ENCODE results near the gene BTBD9. TPM values are rescaled to one million over a fixed set of nuclear protein-coding genes. Genes with fewer than 3 reads are reported as not detected.

The BTBD9 gene
- total RNA-seq, 1 experiment from 2014 or later, result 4.3 TPM

GRCh38 chr6:38503960-38504682, 135.6 kb downstream of the BTBD9 start:
- intact Hi-C loops (cut with micrococcal nuclease), result no loop called here
- TF ChIP-seq EZH2phosphoT487 (IDR thresholded peaks at IDR 0.05; ENCODE audit: borderline replicate concordance, low read length), result no peak
- TF ChIP-seq EZH2 (IDR thresholded peaks at IDR 0.05; ENCODE audit: low read length, unreplicated experiment), result no peak
- TF ChIP-seq, protein P1, sequence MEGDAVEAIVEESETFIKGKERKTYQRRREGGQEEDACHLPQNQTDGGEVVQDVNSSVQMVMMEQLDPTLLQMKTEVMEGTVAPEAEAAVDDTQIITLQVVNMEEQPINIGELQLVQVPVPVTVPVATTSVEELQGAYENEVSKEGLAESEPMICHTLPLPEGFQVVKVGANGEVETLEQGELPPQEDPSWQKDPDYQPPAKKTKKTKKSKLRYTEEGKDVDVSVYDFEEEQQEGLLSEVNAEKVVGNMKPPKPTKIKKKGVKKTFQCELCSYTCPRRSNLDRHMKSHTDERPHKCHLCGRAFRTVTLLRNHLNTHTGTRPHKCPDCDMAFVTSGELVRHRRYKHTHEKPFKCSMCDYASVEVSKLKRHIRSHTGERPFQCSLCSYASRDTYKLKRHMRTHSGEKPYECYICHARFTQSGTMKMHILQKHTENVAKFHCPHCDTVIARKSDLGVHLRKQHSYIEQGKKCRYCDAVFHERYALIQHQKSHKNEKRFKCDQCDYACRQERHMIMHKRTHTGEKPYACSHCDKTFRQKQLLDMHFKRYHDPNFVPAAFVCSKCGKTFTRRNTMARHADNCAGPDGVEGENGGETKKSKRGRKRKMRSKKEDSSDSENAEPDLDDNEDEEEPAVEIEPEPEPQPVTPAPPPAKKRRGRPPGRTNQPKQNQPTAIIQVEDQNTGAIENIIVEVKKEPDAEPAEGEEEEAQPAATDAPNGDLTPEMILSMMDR (conservative IDR thresholded peaks at IDR 0.05; ENCODE audit: low read depth, low read length), result no peak
- no peak for DNase-seq
- peaks cover under 1% of the 10 kb centered on the region for H3F3A ChIP-seq (ENCODE audit: low read length, unreplicated experiment)
- H3K27ac ChIP-seq (ENCODE audit: low read length), result no peak overlapping the region
- no peak overlapping the region for H2AFZ ChIP-seq (ENCODE audit: low read length)
- no peaks in the 10 kb centered on the region for H3K27me3 ChIP-seq (ENCODE audit: low read length)
- no peak overlapping the region for H3K4me2 ChIP-seq (ENCODE audit: low read length)
- ChIA-PET CTCF (no interaction called here), POLR2A (ENCODE audit: unreplicated experiment) (no interaction called here)
- no peaks in the 10 kb centered on the region for H3K9me3 ChIP-seq (ENCODE audit: low read length)
- H3K9me2 ChIP-seq (replicated peaks; ENCODE audit: low read length), result no peaks in the 10 kb centered on the region
- no peak for ATAC-seq
- H4K20me1 ChIP-seq (ENCODE audit: low read length), result no peaks in the 10 kb centered on the region
- no peak overlapping the region for H3K4me3 ChIP-seq (ENCODE audit: low read length)
- H3K36me3 ChIP-seq (ENCODE audit: low read depth, low read length), result no peaks in the 10 kb centered on the region
- BruUV-seq (replicated peaks), result no TSS peak
- no peaks in the 10 kb centered on the region for H3K79me2 ChIP-seq (ENCODE audit: low read length)
- H3K9ac ChIP-seq (ENCODE audit: low read length), result no peak overlapping the region
- peaks cover 11% of the 10 kb centered on the region for H3K4me1 ChIP-seq (ENCODE audit: insufficient read depth, low read length)

DNA sequence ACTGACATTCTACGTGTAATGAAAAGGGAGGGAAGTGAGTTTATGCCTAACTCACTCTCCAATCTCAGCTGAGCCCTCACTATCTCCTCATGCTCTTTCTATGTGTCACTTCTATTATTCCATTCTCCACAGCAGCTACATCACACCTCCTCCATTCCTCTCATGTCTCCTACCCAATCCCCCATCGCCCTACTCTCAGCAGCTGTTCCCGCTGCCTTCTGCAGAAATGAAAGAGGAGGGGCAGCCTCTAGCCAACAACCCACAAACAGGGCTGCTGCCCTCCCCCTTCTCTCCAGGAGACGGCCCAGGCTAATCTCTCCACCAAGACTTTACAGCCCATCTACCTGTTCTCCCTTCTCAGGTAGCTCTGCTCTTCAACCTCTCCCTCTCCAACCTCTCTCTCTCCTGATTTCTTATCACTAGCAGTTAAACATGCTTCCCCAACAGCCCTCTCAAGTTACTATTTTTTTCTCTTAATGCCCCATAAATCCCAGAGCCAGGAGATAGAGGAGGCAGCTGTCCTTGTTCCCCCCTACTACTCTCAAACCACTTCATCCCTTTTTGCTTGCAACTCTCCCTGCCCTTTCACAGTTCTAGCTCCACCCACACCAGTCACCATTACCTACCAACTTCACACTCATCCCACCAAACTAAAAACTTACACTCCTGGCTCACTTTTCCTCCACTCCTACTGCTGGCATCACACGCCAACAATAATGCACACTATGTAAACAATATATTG, 136.5 kb downstream of the BTBD9 start:
- H3K27me3 ChIP-seq (ENCODE audit: low read length), result no peaks in the 10 kb centered on the region
- BruUV-seq (replicated peaks), result no TSS peak
- no peak for ATAC-seq

GRCh38 chr6:38502423-38502822, 137.3 kb downstream of the BTBD9 start:
- no peak for ATAC-seq
- TF ChIP-seq EZH2 (IDR thresholded peaks at IDR 0.05; ENCODE audit: low read length, unreplicated experiment) (no peak), EZH2phosphoT487 (IDR thresholded peaks at IDR 0.05; ENCODE audit: borderline replicate concordance, low read length) (no peak)
- TF ChIP-seq, protein P1 (conservative IDR thresholded peaks at IDR 0.05; ENCODE audit: low read depth, low read length), result no peak

More for the DNA sequence above, 136.5 kb downstream of the BTBD9 start:
- Histone ChIP-seq H3K9me2 (replicated peaks; ENCODE audit: low read length) (no peaks in the 10 kb centered on the region), H3K27ac (ENCODE audit: low read length) (no peak overlapping the region), H3F3A (ENCODE audit: low read length, unreplicated experiment) (no peaks in the 10 kb centered on the region), H3K9ac (ENCODE audit: low read length) (no peak overlapping the region), H3K4me2 (ENCODE audit: low read length) (no peak overlapping the region), H3K36me3 (ENCODE audit: low read depth, low read length) (no peaks in the 10 kb centered on the region), H4K20me1 (ENCODE audit: low read length) (no peaks in the 10 kb centered on the region), H3K4me3 (ENCODE audit: low read length) (no peak overlapping the region), H3K9me3 (ENCODE audit: low read length) (no peaks in the 10 kb centered on the region), H2AFZ (ENCODE audit: low read length) (no peak overlapping the region), H3K79me2 (ENCODE audit: low read length) (no peaks in the 10 kb centered on the region), H3K4me1 (ENCODE audit: insufficient read depth, low read length) (peaks cover 2% of the 10 kb centered on the region)
- TF ChIP-seq EZH2 (IDR thresholded peaks at IDR 0.05; ENCODE audit: low read length, unreplicated experiment), result no peak
- POLR2A ChIA-PET (ENCODE audit: unreplicated experiment), result no interaction called here
- no peak for DNase-seq
- CTCF ChIA-PET, result interaction anchor here (0.7 kb wide), 1 partner anchor 219 kb away, joined by 3 read pairs; no protein-coding TSS in a partner anchor
- intact Hi-C loops (cut with micrococcal nuclease), result no loop called here

More at GRCh38 chr6:38502423-38502822, 137.3 kb downstream of the BTBD9 start:
- H3K9ac ChIP-seq (ENCODE audit: low read length), result no peak overlapping the region
- no peak for DNase-seq
- H3K4me3 ChIP-seq (ENCODE audit: low read length), result no peak overlapping the region
- no peaks in the 10 kb centered on the region for H3K9me2 ChIP-seq (replicated peaks; ENCODE audit: low read length)
- H3K79me2 ChIP-seq (ENCODE audit: low read length), result no peaks in the 10 kb centered on the region
- no peaks in the 10 kb centered on the region for H4K20me1 ChIP-seq (ENCODE audit: low read length)
- no peaks in the 10 kb centered on the region for H3K36me3 ChIP-seq (ENCODE audit: low read depth, low read length)
- no peaks in the 10 kb centered on the region for H3K9me3 ChIP-seq (ENCODE audit: low read length)
- H3K27me3 ChIP-seq (ENCODE audit: low read length), result no peaks in the 10 kb centered on the region
- ChIA-PET CTCF (interaction anchor here (0.7 kb wide), 1 partner anchor 219 kb away, joined by 3 read pairs; no protein-coding TSS in a partner anchor), POLR2A (ENCODE audit: unreplicated experiment) (no interaction called here)
- no peak overlapping the region for H3K4me2 ChIP-seq (ENCODE audit: low read length)
- intact Hi-C loops (cut with micrococcal nuclease), result no loop called here
- no peak overlapping the region for H3K27ac ChIP-seq (ENCODE audit: low read length)
- no peak overlapping the region for H2AFZ ChIP-seq (ENCODE audit: low read length)
- H3F3A ChIP-seq (ENCODE audit: low read length, unreplicated experiment), result no peaks in the 10 kb centered on the region
- BruUV-seq (replicated peaks), result no TSS peak
- no peaks in the 10 kb centered on the region for H3K4me1 ChIP-seq (ENCODE audit: insufficient read depth, low read length)

Data from PC-3 (cell line).